OCI-LY3 (cell line): ENCODE results near the gene MND1.
"Not testable (repeated sequence)": the region's sequence is repeated elsewhere in the genome, so short reads cannot be mapped to it uniquely, and the experiment has no call there.

ENCODE experiments used
- H2AFZ ChIP-seq: fragments of 200-600, 300-600 bp; shearing (Covaris generic); 2 replicates; pipeline ENCODE4 v1.6.0; 2014; ENCODE audit warnings: antibody characterized with exemption, low read depth, low read length
- H3K27ac ChIP-seq: fragments of 200-600, 300-600 bp; sonication (generic); 2 replicates; pipeline ENCODE4 v1.5.1; 2014; ENCODE audit warnings: mild to moderate bottlenecking, low read length, moderate library complexity, mixed read lengths
- H3K27me3 ChIP-seq: fragments of 200-600, 300-600 bp; sonication (generic); 2 replicates; pipeline ENCODE4 v1.6.1; 2014; ENCODE audit warnings: low read depth, low read length, mixed read lengths
- H3K36me3 ChIP-seq: fragments of 200-600, 300-600 bp; sonication (generic); replicated peaks from 2 replicates; pipeline ENCODE3; 2014; ENCODE audit warnings: low read depth, low read length, mixed read lengths
- H3K4me1 ChIP-seq: fragments of 300-600, 200-600 bp; sonication (generic); 2 replicates; pipeline ENCODE4 v1.6.1; 2014; ENCODE audit warnings: low read length, mixed read lengths
- H3K4me2 ChIP-seq: fragments of 200-600, 300-600 bp; sonication (generic); 2 replicates; pipeline ENCODE4 v1.6.1; 2014; ENCODE audit warnings: low read length, mixed read lengths
- H3K4me3 ChIP-seq: fragments of 300-600, 200-600 bp; sonication (generic); 2 replicates; pipeline ENCODE4 v1.5.1; 2014; ENCODE audit warnings: antibody characterized with exemption, mild to moderate bottlenecking, low read length, moderate library complexity
- H3K79me2 ChIP-seq: fragments of 300-600, 200-600 bp; shearing (Covaris generic); 2 replicates; pipeline ENCODE4 v1.6.1; 2014; ENCODE audit warnings: mild to moderate bottlenecking, low read length, mixed read lengths
- H3K9ac ChIP-seq: fragments of 300-600, 200-600 bp; shearing (Covaris generic); 2 replicates; pipeline ENCODE4 v1.6.0; 2014; ENCODE audit warnings: mild to moderate bottlenecking, low read length, moderate library complexity
- H3K9me3 ChIP-seq: fragments of 200-600, 300-600 bp; shearing (Covaris generic); 2 replicates; pipeline ENCODE4 v1.6.1; 2014; ENCODE audit warnings: low read length, mixed read lengths; ENCODE audit not compliant: insufficient read depth
- H4K20me1 ChIP-seq: fragments of 200-600, 300-600 bp; sonication (generic); 2 replicates; pipeline ENCODE4 v1.6.1; 2016; ENCODE audit warnings: low read length, mixed read lengths; ENCODE audit not compliant: insufficient read depth
- EZH2phosphoT487 ChIP-seq: fragments of 200-600 bp; shearing (Covaris generic); IDR thresholded peaks from 2 replicates; pipeline ENCODE4 v1.6.1; 2018; ENCODE audit warnings: antibody characterized with exemption, mixed run types, low read depth
- TF ChIP-seq, protein P1 (sequence below): fragments of 200-600, 300-600 bp; sonication (generic); IDR thresholded peaks from 2 replicates; pipeline ENCODE4 v1.5.1; 2014; ENCODE audit warnings: antibody characterized with exemption, low read length, low read depth

The MND1 gene

DNA sequence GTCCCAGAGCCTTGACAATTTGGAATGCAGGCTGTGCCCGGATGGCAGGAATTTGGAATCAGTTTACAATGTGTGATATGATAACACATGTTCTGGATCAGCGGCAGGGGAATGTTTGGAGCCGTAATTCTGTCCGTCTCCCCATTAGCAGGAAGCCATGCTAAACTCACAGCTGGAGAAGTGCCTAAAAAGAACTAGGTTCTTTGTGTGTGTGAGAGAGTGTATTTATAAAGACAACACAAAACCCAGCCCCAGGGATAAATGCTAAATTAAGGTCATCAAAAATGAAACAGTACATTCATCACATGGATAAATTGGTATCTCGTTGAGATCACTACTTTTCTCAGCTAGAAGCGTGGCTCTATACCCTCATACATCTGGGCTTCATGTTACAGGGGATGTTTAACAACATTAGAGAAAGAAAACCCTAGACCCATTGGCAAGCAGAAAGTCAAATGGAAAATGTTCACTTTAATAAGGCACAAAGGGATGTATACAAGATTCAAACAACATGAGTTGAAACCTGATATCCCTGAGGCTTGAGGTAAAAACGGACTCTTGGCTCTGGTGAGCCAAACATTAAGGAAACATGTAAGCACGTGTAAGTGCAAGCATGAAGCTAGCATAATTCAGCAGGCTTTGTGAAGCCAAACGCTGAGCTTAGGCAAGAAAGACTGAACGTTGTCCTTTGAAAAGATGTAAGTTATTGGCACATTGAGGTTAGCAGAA lies 103.7 kb downstream of the MND1 start:
- Histone ChIP-seq H3K79me2 (no peaks in the 10 kb centered on the region), H3K4me1 (peaks cover 10% of the 10 kb centered on the region), H2AFZ (no peak overlapping the region), H3K27ac (no peak overlapping the region), H3K27me3 (0 out of 2 replicates have a peak, but pooled peaks cover 7% of the 10 kb centered on the region), H3K4me3 (no peak overlapping the region), H3K9ac (no peak overlapping the region), H4K20me1 (no peaks in the 10 kb centered on the region), H3K4me2 (no peak overlapping the region), H3K36me3 (no peaks in the 10 kb centered on the region), H3K9me3 (no peaks in the 10 kb centered on the region)
- TF ChIP-seq, protein P1, sequence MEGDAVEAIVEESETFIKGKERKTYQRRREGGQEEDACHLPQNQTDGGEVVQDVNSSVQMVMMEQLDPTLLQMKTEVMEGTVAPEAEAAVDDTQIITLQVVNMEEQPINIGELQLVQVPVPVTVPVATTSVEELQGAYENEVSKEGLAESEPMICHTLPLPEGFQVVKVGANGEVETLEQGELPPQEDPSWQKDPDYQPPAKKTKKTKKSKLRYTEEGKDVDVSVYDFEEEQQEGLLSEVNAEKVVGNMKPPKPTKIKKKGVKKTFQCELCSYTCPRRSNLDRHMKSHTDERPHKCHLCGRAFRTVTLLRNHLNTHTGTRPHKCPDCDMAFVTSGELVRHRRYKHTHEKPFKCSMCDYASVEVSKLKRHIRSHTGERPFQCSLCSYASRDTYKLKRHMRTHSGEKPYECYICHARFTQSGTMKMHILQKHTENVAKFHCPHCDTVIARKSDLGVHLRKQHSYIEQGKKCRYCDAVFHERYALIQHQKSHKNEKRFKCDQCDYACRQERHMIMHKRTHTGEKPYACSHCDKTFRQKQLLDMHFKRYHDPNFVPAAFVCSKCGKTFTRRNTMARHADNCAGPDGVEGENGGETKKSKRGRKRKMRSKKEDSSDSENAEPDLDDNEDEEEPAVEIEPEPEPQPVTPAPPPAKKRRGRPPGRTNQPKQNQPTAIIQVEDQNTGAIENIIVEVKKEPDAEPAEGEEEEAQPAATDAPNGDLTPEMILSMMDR: no peak
- TF ChIP-seq EZH2phosphoT487: no peak

DNA sequence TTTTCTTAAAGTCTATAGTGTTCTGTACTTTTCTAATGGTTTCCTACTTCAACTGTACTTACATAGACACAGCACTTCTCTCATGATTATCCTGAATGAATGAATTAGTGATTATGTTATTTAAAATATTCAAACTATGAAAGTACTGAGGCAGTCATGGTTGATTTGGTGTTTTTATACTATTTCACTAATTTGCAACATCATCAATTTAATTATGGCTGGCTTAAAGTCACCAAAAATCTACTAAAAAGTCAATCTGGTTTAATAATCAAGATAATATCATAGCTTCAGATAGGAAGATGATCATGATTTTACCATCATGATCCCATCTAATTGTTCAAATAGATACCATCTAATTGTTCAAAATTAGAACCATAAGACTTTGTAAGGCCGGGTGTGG lies 104.8 kb downstream of the MND1 start:
- Histone ChIP-seq H3K4me1 (peaks cover 10% of the 10 kb centered on the region), H4K20me1 (no peaks in the 10 kb centered on the region), H3K27ac (no peak overlapping the region)

DNA sequence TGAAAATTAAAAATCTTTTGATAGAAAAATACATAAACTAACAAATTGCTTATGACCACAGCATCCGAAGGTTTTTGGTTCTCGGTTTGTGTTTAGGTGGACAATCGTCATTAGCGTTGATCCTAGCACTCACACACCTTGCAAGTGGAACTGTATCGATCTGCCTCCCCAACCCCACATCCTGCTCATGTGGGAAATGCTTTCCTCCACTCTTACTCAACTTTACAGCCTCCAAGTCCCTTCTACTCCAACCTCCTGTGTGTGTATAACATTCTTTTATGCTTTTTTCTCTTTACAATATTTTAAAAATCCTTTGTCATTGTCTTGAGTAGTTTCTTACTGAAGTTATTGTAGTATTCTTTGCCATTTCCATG lies 106.0 kb downstream of the MND1 start:
- no peaks in the 10 kb centered on the region for H4K20me1 ChIP-seq
- H3K4me2 ChIP-seq: peak overlapping the region; percentile 48
- no peak overlapping the region for H3K4me3 ChIP-seq
- H2AFZ ChIP-seq: peak overlapping the region; percentile 89
- 0 out of 2 replicates have a peak, but pooled peaks cover 7% of the 10 kb centered on the region for H3K27me3 ChIP-seq
- TF ChIP-seq EZH2phosphoT487: no peak
- TF ChIP-seq, protein P1: no peak
- no peak overlapping the region for H3K9ac ChIP-seq
- no peaks in the 10 kb centered on the region for H3K9me3 ChIP-seq
- no peaks in the 10 kb centered on the region for H3K36me3 ChIP-seq
- H3K27ac ChIP-seq: no peak overlapping the region
- H3K4me1 ChIP-seq: peaks cover 10% of the 10 kb centered on the region
- no peaks in the 10 kb centered on the region for H3K79me2 ChIP-seq

More for the DNA sequence above, 104.8 kb downstream of the MND1 start:
- TF ChIP-seq, protein P1: no peak
- no peak for TF ChIP-seq EZH2phosphoT487
- Histone ChIP-seq H3K9me3 (no peaks in the 10 kb centered on the region), H3K36me3 (no peaks in the 10 kb centered on the region), H3K4me3 (no peak overlapping the region), H3K27me3 (0 out of 2 replicates have a peak, but pooled peaks cover 7% of the 10 kb centered on the region), H3K79me2 (no peaks in the 10 kb centered on the region), H2AFZ (no peak overlapping the region), H3K9ac (no peak overlapping the region), H3K4me2 (no peak overlapping the region)

DNA sequence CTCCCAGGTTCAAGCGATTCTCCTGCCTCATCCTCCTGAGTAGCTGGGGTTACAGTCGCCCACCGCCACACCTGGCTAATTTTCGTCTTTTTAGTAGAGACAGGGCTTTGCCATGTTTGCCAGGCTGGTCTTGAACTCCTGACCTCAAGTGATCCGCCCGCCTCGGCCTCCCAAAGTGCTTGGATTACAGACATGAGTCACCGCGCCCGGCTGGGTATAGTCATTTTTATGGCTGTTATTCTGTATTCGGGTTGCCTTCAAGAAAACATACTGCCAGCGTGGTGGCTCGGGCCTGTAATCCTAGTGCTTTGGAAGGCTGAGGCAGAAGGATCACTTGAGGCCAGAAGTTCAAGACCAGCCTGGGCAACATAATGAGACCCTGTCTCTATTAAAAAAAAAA lies 106.7 kb downstream of the MND1 start:
- not testable (repeated sequence) for H3K27me3 ChIP-seq, H3K27ac ChIP-seq, H3K9me3 ChIP-seq, H3K79me2 ChIP-seq, H2AFZ ChIP-seq, H3K4me3 ChIP-seq, H4K20me1 ChIP-seq, H3K36me3 ChIP-seq, H3K4me2 ChIP-seq, H3K4me1 ChIP-seq, H3K9ac ChIP-seq
